ENCODE data around the gene LIPC.

DNA sequence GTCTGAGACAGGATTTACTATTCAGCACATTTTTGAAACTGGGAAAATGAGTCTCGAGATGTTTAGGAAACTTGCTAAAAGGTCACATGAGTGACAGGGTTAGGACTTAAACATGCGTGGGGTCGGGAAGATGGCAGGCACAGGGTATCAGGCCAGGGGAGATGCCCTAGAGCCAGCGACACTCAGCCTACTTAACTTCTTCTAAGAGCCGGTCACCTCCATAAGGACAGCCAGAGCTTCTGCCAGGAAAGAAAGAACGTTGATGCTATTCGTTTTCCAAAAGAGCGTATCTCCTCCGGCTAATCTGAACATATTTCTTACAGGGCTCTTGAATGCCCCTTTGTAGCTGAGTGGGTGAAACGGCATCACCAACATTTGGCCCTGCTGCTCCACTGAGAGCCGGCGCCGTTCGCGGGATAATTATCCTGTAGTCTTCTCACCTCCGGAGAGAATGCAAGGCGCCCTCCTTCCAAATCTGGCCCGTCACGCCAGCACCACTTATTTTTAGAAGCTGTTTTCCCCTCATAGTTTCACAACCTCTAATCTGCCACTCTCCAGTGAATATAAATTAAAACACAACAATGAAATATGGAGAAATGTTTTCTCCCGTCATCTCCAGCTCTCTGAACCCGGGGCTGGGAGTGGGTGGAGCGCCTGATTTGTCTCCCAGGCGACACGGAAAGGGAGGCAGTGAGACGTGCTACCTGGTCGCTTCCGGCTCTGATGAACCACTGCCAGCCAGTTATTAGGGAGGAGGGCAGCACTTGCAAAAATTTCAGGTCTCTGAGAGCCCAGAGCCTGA is 58.5 kb downstream of the LIPC start:
- no peak for TF ChIP-seq POLR2A (IDR thresholded peaks at IDR 0.05; ENCODE audit: low read depth, low read length)
- TF ChIP-seq CTCF (IDR thresholded peaks at IDR 0.05; ENCODE audit: extremely low read depth in 1 of 2, insufficient read depth in 1 of 2, low read depth in 1 of 2, low read length in 2 of 2) = no peak

Data from endothelial cell of umbilical vein (primary cell).